Natural killer cell (primary cell): ENCODE results near the gene NFIA. TPM values are rescaled to one million over a fixed set of nuclear protein-coding genes. Genes with fewer than 3 reads are reported as not detected.

Source experiments
- ATAC-seq, 3 donors: fragments of 150-1000 bp in 2 of 3; fragments of 200-7000 bp in 1 of 3; cut with Tn5 transposase; 1 replicate in 1 of 3; 2 replicates in 2 of 3; pipeline ENCODE4 v1.10.0; 2021; ENCODE audit warnings: mild to moderate bottlenecking in 2 of 3, moderate library complexity in 2 of 3
- DNase-seq, 2 donors: peaks; one replicate each; pipeline versions ENCODE4 v3.0.0 to v3.0.0-alpha.2; 2013 to 2021; ENCODE audit warnings: mixed read lengths in 1 of 2
- H3K27ac ChIP-seq: one replicate; pipeline ENCODE4 v1.5.1; 2013; ENCODE audit warnings: mild to moderate bottlenecking, low read length
- H3K27me3 ChIP-seq: one replicate; pipeline ENCODE4 v1.6.1; 2013; ENCODE audit warnings: low read length; ENCODE audit not compliant: control insufficient read depth, insufficient read depth
- H3K36me3 ChIP-seq: one replicate; pipeline ENCODE4 v1.6.1; 2013; ENCODE audit warnings: low read length; ENCODE audit not compliant: control insufficient read depth, insufficient read depth
- H3K4me1 ChIP-seq: one replicate; pipeline ENCODE4 v1.6.1; 2013; ENCODE audit warnings: low read length; ENCODE audit not compliant: control insufficient read depth, insufficient read depth
- H3K4me3 ChIP-seq: one replicate; pipeline ENCODE4 v1.5.1; 2013; ENCODE audit warnings: low read length
- H3K9me3 ChIP-seq: one replicate; pipeline ENCODE4 v1.6.1; 2013; ENCODE audit warnings: low read length; ENCODE audit not compliant: control insufficient read depth, insufficient read depth
- H3K27ac Mint-ChIP-seq, 2 donors: one replicate each; pipeline ENCODE4 v1.8.0; 2022; ENCODE audit warnings: mild to moderate bottlenecking in 2 of 2, mixed read lengths in 2 of 2, moderate library complexity in 1 of 2
- H3K27me3 Mint-ChIP-seq, 2 donors: one replicate each; pipeline ENCODE4 v1.8.0; 2022; ENCODE audit warnings: low read depth in 2 of 2, mixed read lengths in 2 of 2
- H3K36me3 Mint-ChIP-seq: one replicate; pipeline ENCODE4 v1.8.0; 2022; ENCODE audit warnings: mixed read lengths
- H3K4me1 Mint-ChIP-seq, 2 donors: one replicate each; pipeline ENCODE4 v1.8.0; 2022; ENCODE audit warnings: mixed read lengths in 2 of 2
- H3K4me3 Mint-ChIP-seq: one replicate; pipeline ENCODE4 v1.8.0; 2022; ENCODE audit warnings: mild to moderate bottlenecking, moderate library complexity, mixed read lengths
- H3K9me3 Mint-ChIP-seq, 2 donors: one replicate each; pipeline ENCODE4 v1.8.0; 2022; ENCODE audit warnings: mixed read lengths in 2 of 2
- CTCF ChIP-seq: fragments of 200-600 bp; IDR thresholded peaks from one replicate; pipeline ENCODE4 v1.8.0; 2022; ENCODE audit warnings: antibody characterized with exemption
- WGBS: methylation state at CpG from one replicate; pipeline ENCODE4 v1.1.7; 2013; ENCODE audit warnings: missing lambda C conversion rate; ENCODE audit not compliant: insufficient coverage; 5-methylcytosine and 5-hydroxymethylcytosine counted together
- intact Hi-C: fragments of 100-400 bp; cut with micrococcal nuclease; formaldehyde crosslinking; loops from one replicate; pipeline ENCODE4 v1.14.2; 2022
- total RNA-seq, 4 donors: library from RNA; stranded (reverse); fragments of 120-200 nt in 1 of 4; gene quantifications; one replicate each; pipeline versions ENCODE4 v1.2.3 to v1.2.4, GENCODE V29; 2013 to 2022

Gene NFIA
- total RNA-seq, 3 donors from 2014 or later (not counting 1 experiment from before 2014, with no cell fraction given) = 3.5 to 6.5 (median 3.6) TPM

DNA sequence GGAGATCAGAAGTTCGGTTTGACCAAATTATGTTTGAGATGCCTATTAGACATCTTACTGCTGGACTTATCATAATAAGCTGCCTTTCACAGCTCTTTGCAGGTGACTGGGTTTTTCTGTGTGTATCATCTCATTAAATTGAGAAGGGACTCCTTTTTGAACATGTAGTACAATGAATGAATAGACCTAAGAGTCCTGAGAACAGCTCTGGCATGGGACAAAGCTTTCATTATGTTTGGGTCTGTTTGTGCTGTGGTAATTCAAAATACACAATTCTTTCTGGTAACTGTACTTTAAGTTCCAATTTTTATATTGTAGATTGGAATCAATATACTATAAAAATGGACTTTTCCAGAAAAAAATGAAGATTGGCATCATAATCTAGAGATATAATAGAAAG is 330.2 kb downstream of the NFIA start:
- no peaks in the 10 kb centered on the region for H3K9me3 ChIP-seq
- H3K4me3 ChIP-seq = no peak overlapping the region
- no peak overlapping the region for H3K4me3 Mint-ChIP-seq
- no peaks in the 10 kb centered on the region for H3K9me3 Mint-ChIP-seq
- H3K36me3 Mint-ChIP-seq = no peaks in the 10 kb centered on the region
- H3K27ac ChIP-seq = no peak overlapping the region
- H3K4me1 ChIP-seq = no peaks in the 10 kb centered on the region
- H3K4me1 Mint-ChIP-seq = no peaks in the 10 kb centered on the region
- peaks cover 0 to 3% of the 10 kb centered on the region in 2 donors for H3K27me3 Mint-ChIP-seq
- no peaks in the 10 kb centered on the region for H3K36me3 ChIP-seq
- no peaks in the 10 kb centered on the region for H3K27me3 ChIP-seq
- intact Hi-C loops = no loop called here
- 64% methylated on average over 1 of the region's 1 CpG for WGBS
- no peak for ATAC-seq
- no peak for DNase-seq
- no peak for TF ChIP-seq CTCF
- H3K27ac Mint-ChIP-seq = no peak overlapping the region

DNA sequence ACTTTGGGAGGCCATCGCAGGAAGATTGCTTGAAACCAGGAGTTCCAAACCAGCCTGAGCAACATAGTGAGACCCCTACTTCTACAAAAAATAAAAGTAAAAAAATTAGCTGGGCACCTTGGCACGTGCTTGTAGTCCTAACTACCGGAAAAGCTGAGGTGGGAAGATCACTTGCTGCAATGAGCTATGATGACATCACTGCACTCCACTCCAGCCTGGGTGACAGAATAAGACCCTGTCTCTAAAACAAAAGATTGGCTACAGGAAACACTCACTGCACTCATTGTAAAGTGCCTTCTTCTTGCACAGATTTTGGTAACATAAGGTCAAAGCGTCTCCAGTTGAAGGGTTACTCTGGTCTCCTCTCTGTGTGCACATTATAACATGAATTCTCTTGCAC is 336.8 kb downstream of the NFIA start:
- intact Hi-C loops = no loop called here
- H3K4me1 ChIP-seq = no peaks in the 10 kb centered on the region

GRCh38 chr1:61419657-61420056 is 337.3 kb downstream of the NFIA start:
- H3K4me3 Mint-ChIP-seq = no peak overlapping the region
- Histone ChIP-seq H3K27ac (no peak overlapping the region), H3K9me3 (no peaks in the 10 kb centered on the region), H3K27me3 (no peaks in the 10 kb centered on the region), H3K4me3 (no peak overlapping the region), H3K4me1 (no peaks in the 10 kb centered on the region), H3K36me3 (no peaks in the 10 kb centered on the region)
- H3K27me3 Mint-ChIP-seq = peaks cover 5 to 7% of the 10 kb centered on the region in 2 donors
- DNase-seq (no peak), ATAC-seq (no peak)
- WGBS = 63% methylated on average over 1 of the region's 5 CpGs
- intact Hi-C loops = no loop called here
- H3K4me1 Mint-ChIP-seq = peaks cover 0 to 4% of the 10 kb centered on the region in 2 donors
- no peaks in the 10 kb centered on the region for H3K36me3 Mint-ChIP-seq
- no peaks in the 10 kb centered on the region for H3K9me3 Mint-ChIP-seq
- TF ChIP-seq CTCF = no peak
- H3K27ac Mint-ChIP-seq = no peak overlapping the region

More for the DNA sequence above, 336.8 kb downstream of the NFIA start:
- no peak overlapping the region for H3K4me3 Mint-ChIP-seq
- peaks cover 5 to 7% of the 10 kb centered on the region in 2 donors for H3K27me3 Mint-ChIP-seq
- H3K27ac ChIP-seq = no peak overlapping the region
- H3K27ac Mint-ChIP-seq = no peak overlapping the region
- H3K36me3 Mint-ChIP-seq = no peaks in the 10 kb centered on the region
- ATAC-seq = no peak
- H3K27me3 ChIP-seq = no peaks in the 10 kb centered on the region
- no peak for DNase-seq
- H3K9me3 ChIP-seq = no peaks in the 10 kb centered on the region
- H3K36me3 ChIP-seq = no peaks in the 10 kb centered on the region
- no peaks in the 10 kb centered on the region for H3K9me3 Mint-ChIP-seq
- no peak for TF ChIP-seq CTCF
- 75% methylated on average over 4 of the region's 4 CpGs for WGBS
- H3K4me1 Mint-ChIP-seq = peaks cover 0 to under 1% of the 10 kb centered on the region in 2 donors
- H3K4me3 ChIP-seq = no peak overlapping the region

DNA sequence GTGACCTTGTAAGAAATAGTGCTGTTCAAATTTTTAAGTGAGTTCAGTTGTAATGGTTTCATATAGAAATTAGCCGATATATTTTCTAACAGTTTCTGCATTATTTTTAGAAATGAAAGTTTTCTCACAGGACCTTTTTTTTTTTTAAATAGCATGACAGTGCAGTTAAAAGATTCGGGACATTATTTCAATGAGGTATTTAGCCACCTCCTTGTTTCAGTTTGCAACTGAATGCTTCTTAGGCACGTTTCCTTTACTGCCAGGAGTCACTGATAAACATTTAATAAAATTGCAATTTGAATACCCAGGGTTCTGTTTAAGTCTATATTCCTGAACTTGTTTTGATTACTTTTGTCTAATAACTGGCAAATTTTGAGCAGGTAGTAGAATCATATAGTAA is 337.9 kb downstream of the NFIA start:
- Histone ChIP-seq H3K27ac (no peak overlapping the region), H3K9me3 (no peaks in the 10 kb centered on the region), H3K27me3 (no peaks in the 10 kb centered on the region), H3K4me1 (no peaks in the 10 kb centered on the region), H3K4me3 (no peak overlapping the region), H3K36me3 (no peaks in the 10 kb centered on the region)
- Mint-ChIP-seq H3K4me1 (peaks cover 0 to 4% of the 10 kb centered on the region in 2 donors), H3K9me3 (no peaks in the 10 kb centered on the region), H3K36me3 (no peaks in the 10 kb centered on the region), H3K27ac (no peak overlapping the region), H3K27me3 (peaks cover 5 to 7% of the 10 kb centered on the region in 2 donors), H3K4me3 (no peak overlapping the region)
- DNase-seq (no peak), ATAC-seq (no peak)
- 25% methylated on average over 3 of the region's 3 CpGs for WGBS
- intact Hi-C loops = no loop called here
- no peak for TF ChIP-seq CTCF
